HG02798 (cell line): ENCODE results near the gene SUPT4H1.

Source experiments
- ATAC-seq: cut with Tn5 transposase; IDR thresholded peaks from one replicate; pipeline ENCODE4 v1.9.1; 2021; ENCODE audit warnings: mild to moderate bottlenecking; ENCODE audit not compliant: unreplicated experiment, poor library complexity

Gene SUPT4H1

GRCh38 chr17:58381124-58382035, 29.4 kb upstream of the SUPT4H1 start:
- ATAC-seq: no peak

DNA sequence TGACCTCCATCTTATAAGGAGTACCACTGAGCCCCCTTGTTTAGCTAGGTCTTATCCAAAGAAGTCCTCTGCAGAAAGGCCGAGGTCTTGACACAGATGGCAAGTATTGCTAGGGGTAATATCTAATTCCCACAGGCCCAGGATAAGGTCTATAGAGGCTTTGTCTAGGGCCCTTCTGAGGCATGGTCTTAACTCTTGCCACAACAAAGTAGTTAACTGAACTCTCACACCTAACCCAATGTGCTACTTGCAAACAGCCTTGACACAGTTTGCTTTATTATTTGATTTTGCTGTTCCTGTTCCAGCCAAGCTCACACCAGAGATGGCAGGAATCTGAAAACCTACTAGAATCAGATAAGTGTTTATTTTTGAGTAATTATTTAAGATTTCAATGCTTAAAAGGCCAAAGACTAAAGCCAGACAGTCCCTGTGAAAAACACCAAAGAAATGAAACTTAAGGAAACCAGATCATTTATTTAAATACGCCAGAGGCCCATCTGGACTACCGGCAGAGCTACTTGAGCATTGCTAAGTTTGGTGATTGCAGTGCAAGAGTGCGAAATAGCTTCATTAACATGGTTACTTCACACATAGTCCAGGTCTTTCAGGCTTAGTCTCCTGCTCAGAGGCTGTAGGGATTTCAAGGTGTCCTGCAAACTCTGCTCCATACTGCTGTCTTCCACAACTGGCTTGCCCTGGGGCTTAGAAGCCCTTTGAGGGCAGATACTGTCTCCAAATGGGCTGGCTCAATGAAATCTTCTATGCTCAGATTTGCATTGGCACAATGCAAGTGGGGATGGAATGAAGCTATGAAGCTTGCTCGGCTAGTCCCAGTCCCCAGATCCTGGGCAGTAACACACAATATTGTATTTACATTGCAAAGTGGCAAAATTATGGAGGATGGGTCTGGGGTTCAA, 28.5 kb upstream of the SUPT4H1 start:
- no peak for ATAC-seq

DNA sequence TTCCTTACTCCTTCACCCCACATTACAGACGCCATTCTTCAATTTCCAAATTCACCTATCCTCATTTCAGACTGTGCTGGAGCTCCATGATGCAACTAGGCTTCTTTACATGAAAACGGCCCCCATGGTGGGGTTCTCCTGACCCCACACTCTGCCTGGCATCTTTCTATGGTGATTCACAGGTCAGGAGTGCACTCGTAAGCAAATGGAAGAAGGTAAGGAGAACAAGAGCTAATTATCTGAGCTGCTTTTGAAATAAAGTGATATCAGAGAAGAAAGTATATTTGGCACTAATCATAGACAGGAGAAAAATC, 27.5 kb upstream of the SUPT4H1 start:
- no peak for ATAC-seq

- no peak for ATAC-seq
Observed at GRCh38 chr17:58378733-58379510, 26.9 kb upstream of the SUPT4H1 start.

DNA sequence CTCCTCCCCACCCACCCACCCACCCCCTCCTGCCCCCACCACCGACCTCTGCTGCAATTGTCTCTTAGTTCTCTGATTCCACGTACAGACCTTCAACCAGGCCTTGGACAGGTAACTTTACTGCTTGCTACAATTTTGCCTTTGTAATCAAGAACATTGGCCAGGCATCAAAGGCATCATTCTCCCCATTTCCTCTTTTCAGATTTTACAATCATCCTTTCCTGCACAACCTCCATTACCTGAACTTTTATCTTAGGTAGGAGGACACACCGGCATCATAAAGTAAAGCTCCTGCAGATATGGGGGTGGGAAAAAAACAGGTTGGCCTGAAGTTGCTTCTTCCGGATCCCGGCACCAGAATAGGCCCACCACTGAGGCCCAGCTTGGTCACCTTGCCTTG, 25.7 kb upstream of the SUPT4H1 start:
- no peak for ATAC-seq

DNA sequence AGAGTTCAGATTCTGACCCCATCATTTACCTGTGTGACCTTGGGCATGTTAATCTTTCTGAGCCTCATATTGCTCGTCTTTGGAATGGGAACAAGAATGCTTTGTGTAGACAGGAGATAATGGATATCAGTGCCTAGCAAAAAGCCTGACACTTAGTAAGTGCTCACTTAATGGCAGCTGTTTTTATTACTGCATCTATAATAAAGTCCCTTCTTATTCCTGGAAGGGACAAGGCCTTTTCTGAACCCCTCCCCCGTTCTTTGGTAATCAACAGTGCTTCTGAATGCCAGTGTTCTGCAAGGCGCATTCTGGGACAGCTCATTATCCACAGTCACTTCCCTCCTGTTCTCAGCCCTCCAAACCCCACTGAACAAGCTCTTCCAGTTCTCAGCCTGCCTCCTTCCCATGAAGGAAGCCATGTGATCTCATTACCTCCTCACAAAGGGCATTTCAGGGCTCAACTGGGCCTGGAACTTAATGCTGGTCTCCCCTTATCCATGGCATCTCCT, 25.1 kb upstream of the SUPT4H1 start:
- no peak for ATAC-seq

DNA sequence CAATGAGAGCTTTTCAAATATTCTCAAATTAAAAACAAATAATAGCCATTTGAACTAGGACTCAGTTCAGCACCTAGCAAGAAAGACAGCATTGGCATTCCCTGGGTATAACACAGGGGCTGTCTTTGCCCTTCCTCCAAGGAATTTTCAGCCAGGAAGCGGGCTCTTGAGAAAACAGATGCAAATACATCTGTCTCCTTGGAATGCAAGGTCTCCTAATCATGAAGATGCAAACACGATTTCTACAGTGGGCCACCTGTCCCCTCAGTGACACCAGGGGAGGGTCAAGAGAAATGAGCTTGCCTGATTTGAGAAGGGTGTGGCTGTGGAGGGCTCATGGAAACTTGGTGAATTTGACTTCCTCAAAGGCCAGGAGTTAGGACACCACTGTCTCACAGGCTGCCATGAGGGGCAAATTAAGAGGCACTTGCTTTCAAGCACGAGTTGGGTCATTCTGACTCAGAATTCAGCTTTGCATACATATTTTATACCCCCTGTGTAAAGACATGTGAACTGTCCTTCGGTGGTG, 24.5 kb upstream of the SUPT4H1 start:
- ATAC-seq: no peak

- ATAC-seq: no peak
Observed at GRCh38 chr17:58375811-58376210, 23.8 kb upstream of the SUPT4H1 start.

DNA sequence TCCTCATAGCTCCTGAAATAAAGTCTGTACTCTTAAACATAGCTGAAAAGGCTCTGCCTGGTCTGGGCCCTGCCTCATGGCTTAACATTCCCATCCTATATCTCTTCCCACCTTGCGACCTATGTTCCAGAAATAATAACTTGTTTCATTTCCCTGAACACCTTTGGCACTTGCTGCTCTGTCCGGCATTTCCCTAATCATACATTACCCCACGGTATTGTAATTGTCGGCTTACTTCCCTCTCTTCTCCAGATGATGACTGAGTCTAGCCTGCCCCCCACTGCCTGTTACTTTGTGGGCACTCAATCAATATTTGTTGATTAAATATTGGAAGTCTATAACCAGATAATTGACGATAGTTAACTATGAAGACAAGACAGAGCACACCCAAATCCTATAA, 23.3 kb upstream of the SUPT4H1 start:
- ATAC-seq: no peak

DNA sequence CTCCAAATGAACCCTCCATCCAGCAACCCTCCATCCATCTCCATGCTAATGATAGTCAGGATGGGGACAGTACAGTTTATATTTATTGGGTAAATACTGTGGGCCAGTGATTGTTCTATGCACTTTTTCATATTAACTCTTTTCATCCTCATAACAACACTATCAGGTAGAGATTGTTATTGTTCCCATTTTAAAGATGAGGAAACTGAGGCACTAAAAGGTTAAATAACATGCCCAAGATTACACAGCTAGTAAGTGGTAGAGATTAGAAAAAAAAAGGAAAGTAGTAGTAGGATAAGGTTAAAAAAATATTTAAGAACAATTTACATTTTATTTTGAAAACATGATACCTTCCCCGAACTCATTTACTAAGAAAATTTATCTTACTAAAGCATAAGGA, 21.9 kb upstream of the SUPT4H1 start:
- no peak for ATAC-seq

- no peak for ATAC-seq
Observed at GRCh38 chr17:58373003-58373402, 21.0 kb upstream of the SUPT4H1 start.

- ATAC-seq: no peak
Observed at GRCh38 chr17:58371300-58371950, 19.4 kb upstream of the SUPT4H1 start.

DNA sequence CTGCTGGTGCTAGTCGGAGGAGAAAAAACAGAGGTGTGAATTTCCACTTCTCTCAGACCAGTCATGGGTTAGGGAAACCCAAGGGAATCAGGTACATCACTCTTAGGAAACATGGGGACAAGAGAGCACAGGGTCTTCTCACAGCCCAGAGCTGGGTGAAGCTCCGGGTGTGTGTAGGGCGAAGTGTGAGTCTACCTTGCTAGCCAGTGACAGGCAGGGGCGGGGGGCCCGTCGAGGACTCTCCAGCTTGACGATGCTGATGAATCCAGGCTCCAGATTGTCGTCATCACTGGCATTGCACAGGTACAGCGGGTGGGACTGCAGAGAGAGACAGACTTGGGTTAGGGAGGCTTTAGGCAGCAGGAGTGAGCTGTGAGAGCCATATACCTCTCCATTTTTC, 18.7 kb upstream of the SUPT4H1 start:
- ATAC-seq: no peak

DNA sequence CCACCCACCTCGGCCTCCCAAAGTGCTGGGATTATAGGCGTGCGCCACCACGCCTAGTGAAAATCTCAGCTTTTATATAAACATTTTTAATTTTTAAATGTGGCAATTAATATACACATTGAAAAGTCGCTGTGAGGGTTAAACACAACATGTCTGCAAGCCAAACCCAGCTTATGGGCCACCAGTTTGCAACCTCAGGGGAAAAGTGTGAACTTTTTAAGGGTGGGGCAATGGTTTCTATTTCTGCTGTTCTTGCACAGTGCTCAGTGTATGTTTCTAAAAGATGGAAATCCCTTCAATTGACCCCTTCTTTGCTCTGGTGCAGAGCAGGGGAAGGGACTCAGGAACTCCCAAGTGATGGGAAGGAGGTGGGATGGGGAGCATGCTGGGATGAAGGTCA, 18.3 kb upstream of the SUPT4H1 start:
- no peak for ATAC-seq

- no peak for ATAC-seq
Observed at GRCh38 chr17:58369214-58370031, 17.4 kb upstream of the SUPT4H1 start.

GRCh38 chr17:58368860-58369213, 16.8 kb upstream of the SUPT4H1 start:
- no peak for ATAC-seq

- no peak for ATAC-seq
Observed at GRCh38 chr17:58367461-58367860, 15.5 kb upstream of the SUPT4H1 start.

DNA sequence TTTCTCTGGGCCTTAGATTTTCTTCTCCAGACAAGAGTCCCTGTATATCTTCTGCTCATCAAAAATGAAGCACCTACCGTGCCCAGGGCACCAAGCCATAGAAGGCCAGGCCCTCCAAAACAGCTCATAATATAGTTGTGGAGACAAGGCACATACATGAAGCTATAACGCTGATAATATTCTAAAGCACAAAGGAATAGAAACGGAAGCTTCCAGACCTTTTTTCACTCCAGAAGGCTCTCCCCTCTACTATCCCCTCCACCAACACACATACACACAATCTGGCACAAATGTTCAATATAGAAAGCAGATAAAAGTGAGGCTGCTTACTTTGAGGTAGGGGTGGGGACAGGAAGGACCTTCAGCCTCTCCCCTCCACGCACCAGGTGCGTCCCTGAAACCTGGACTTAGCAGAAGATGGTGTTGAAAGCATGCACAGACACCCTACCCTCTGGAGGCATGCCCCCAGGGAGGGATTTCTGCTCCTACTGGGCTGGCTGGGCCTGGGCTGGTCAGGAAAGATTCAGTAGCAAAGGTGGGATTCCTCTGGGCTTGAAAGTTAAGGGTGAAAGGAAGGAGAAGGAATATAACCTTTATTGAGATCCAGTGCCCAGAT, 14.1 kb upstream of the SUPT4H1 start:
- no peak for ATAC-seq
